Keratinocyte (primary cell): ENCODE results near the gene PAQR6. TPM values are rescaled to one million over a fixed set of nuclear protein-coding genes. Genes with fewer than 3 reads are reported as not detected.

Experiments used
- DNase-seq: peaks from one replicate; pipeline ENCODE4 v3.0.0-alpha.2; 2011; ENCODE audit warnings: low read depth, missing footprints, low spot score
- FAIRE-seq: peaks from 2 replicates; lab custom pipeline; 2011; peaks lifted over from hg19 to GRCh38; lab: Jason Lieb, UNC
- H2AFZ ChIP-seq: 2 replicates; pipeline ENCODE4 v1.6.0; 2012; ENCODE audit warnings: low read length, control low read depth, inconsistent platforms; ENCODE audit not compliant: control insufficient read depth
- H3K27ac ChIP-seq: 2 replicates; pipeline ENCODE4 v1.5.1; 2011; ENCODE audit warnings: low read length; ENCODE audit not compliant: control insufficient read depth, insufficient read depth
- H3K27me3 ChIP-seq: 3 replicates; pipeline ENCODE4 v1.6.0; 2011; ENCODE audit warnings: low read length; ENCODE audit not compliant: control insufficient read depth, insufficient read depth; ENCODE audit errors: extremely low read depth
- H3K36me3 ChIP-seq, 2 experiments: 2 replicates in 1 of 2; 3 replicates in 1 of 2; pipeline ENCODE4 v1.5.1; 2011; ENCODE audit warnings: low read length in 2 of 2, mild to moderate bottlenecking in 1 of 2; ENCODE audit not compliant: control insufficient read depth in 2 of 2, insufficient read depth in 2 of 2; ENCODE audit errors: extremely low read depth in 1 of 2
- H3K4me1 ChIP-seq: 3 replicates; pipeline ENCODE4 v1.5.1; 2011; ENCODE audit warnings: low read length; ENCODE audit not compliant: control insufficient read depth, insufficient read depth; ENCODE audit errors: extremely low read depth
- H3K4me2 ChIP-seq: 3 replicates; pipeline ENCODE4 v1.6.0; 2011; ENCODE audit warnings: low read depth, low read length; ENCODE audit not compliant: control insufficient read depth, insufficient read depth; ENCODE audit errors: extremely low read depth
- H3K4me3 ChIP-seq, 3 experiments: fragments of 200-600 bp in 1 of 3; sonication (generic) in 1 of 3; 2 replicates in 2 of 3; 3 replicates in 1 of 3; pipeline ENCODE4 v1.5.1; 2011 to 2016; ENCODE audit warnings: low read length in 3 of 3, mild to moderate bottlenecking in 3 of 3, control low read depth in 2 of 3, inconsistent platforms in 1 of 3, low read depth in 1 of 3, mixed read lengths in 1 of 3, mixed run types in 1 of 3, moderate library complexity in 1 of 3; ENCODE audit not compliant: control insufficient read depth in 2 of 3, insufficient read depth in 2 of 3; ENCODE audit errors: extremely low read depth in 1 of 3
- H3K79me2 ChIP-seq: 2 replicates; pipeline ENCODE4 v1.6.0; 2012; ENCODE audit warnings: low read length; ENCODE audit not compliant: control insufficient read depth, insufficient read depth
- H3K9ac ChIP-seq: 3 replicates; pipeline ENCODE4 v1.6.0; 2011; ENCODE audit warnings: low read length; ENCODE audit not compliant: control insufficient read depth, insufficient read depth; ENCODE audit errors: extremely low read depth
- H3K9me1 ChIP-seq: 3 replicates; pipeline ENCODE4 v1.6.0; 2011; ENCODE audit warnings: low read length; ENCODE audit not compliant: control insufficient read depth, insufficient read depth; ENCODE audit errors: extremely low read depth
- H3K9me3 ChIP-seq: 2 replicates; pipeline ENCODE4 v1.5.1; 2012; ENCODE audit warnings: low read depth, low read length; ENCODE audit not compliant: control insufficient read depth
- H4K20me1 ChIP-seq: 3 replicates; pipeline ENCODE4 v1.6.0; 2011; ENCODE audit warnings: low read length; ENCODE audit not compliant: control insufficient read depth, insufficient read depth; ENCODE audit errors: extremely low read depth
- CTCF ChIP-seq, 3 experiments: IDR thresholded peaks in 1 of 3; conservative IDR thresholded peaks in 1 of 3; optimal IDR thresholded peaks in 1 of 3; 2 replicates in 2 of 3; 3 replicates in 1 of 3; pipeline versions ENCODE3 to v1.5.1; 2011; ENCODE audit warnings: low read length in 3 of 3, mild to moderate bottlenecking in 3 of 3, moderate library complexity in 2 of 3, control low read depth in 1 of 3, inconsistent platforms in 1 of 3; ENCODE audit not compliant: insufficient read depth in 2 of 3; ENCODE audit errors: extremely low read depth in 1 of 3
- EZH2 ChIP-seq: IDR thresholded peaks from one replicate; pipeline ENCODE4 v1.6.1; 2012; ENCODE audit warnings: inconsistent platforms, mild to moderate bottlenecking, low read length, moderate library complexity
- dilution Hi-C: fragments of 300-500 bp; cut with MboI; formaldehyde crosslinking; loops from one replicate; pipeline ENCODE4 v1.7.0; 2020; ENCODE audit warnings: low sequenced_read_pairs; ENCODE audit not compliant: extremely low pct_ligation_motif_present
- polyA plus RNA-seq, 5 experiments: library from polyadenylated mRNA; depleted of rRNA in 3 of 5; stranded (reverse) in 3 of 5; stranded (forward) in 1 of 5; unstranded in 1 of 5; fragments of >200 nt; gene quantifications; 1 replicate in 1 of 5; 2 replicates in 3 of 5; 3 replicates in 1 of 5; pipeline versions ENCODE4 v1.2.1 to v1.2.3, GENCODE V29; 2011 to 2012; ENCODE audit warnings: missing spikeins in 2 of 5, low read depth in 1 of 5, low replicate concordance in 1 of 5

PAQR6 gene
- polyA plus RNA-seq, 1 donor (not counting 4 experiments of a cell fraction or from before 2014, with no cell fraction given) = 1.00 TPM

- TF ChIP-seq EZH2 = no peak
- TF ChIP-seq CTCF (optimal IDR thresholded peaks at IDR 0.05 in 1 of 3, IDR thresholded peaks at IDR 0.05 in 1 of 3, conservative IDR thresholded peaks at IDR 0.05 in 1 of 3; ENCODE audit: extremely low read depth in 1 of 3, insufficient read depth in 2 of 3, low read length in 3 of 3) = no peak
- H3K4me2 ChIP-seq = peak overlapping the region; percentile 6
- H3K36me3 ChIP-seq = peaks cover 2 to 16% of the 10 kb centered on the region in 2 experiments
- peak overlapping the region; percentile 22 for H3K9ac ChIP-seq
- no peaks in the 10 kb centered on the region for H4K20me1 ChIP-seq
- peaks cover 8% of the 10 kb centered on the region for H3K4me1 ChIP-seq
- peak overlapping the region; percentile 47 for H2AFZ ChIP-seq
- no peak for DNase-seq
- no peaks in the 10 kb centered on the region for H3K27me3 ChIP-seq
- H3K4me3 ChIP-seq = peak overlapping the region in 1 of 3 experiments; percentile 4
- H3K9me3 ChIP-seq = no peaks in the 10 kb centered on the region
- no peaks in the 10 kb centered on the region for H3K9me1 ChIP-seq
- H3K27ac ChIP-seq = no peak overlapping the region
- FAIRE-seq = no peak
- dilution Hi-C loops = no loop called here
- peaks cover 2% of the 10 kb centered on the region for H3K79me2 ChIP-seq
Observed at GRCh38 chr1:156291226-156292061, 43.6 kb upstream of the PAQR6 start.

- dilution Hi-C loops = no loop called here
- Histone ChIP-seq H3K27me3 (no peaks in the 10 kb centered on the region), H3K9ac (no peak overlapping the region), H2AFZ (no peak overlapping the region), H3K4me1 (peaks cover 11% of the 10 kb centered on the region), H3K9me3 (no peaks in the 10 kb centered on the region), H3K4me3 (no peak overlapping the region), H3K27ac (no peak overlapping the region), H3K36me3 (peaks cover 4 to 16% of the 10 kb centered on the region in 2 experiments), H3K79me2 (peaks cover 7% of the 10 kb centered on the region), H4K20me1 (no peaks in the 10 kb centered on the region), H3K4me2 (no peak overlapping the region), H3K9me1 (no peaks in the 10 kb centered on the region)
- TF ChIP-seq EZH2 (no peak), CTCF (optimal IDR thresholded peaks at IDR 0.05 in 1 of 3, IDR thresholded peaks at IDR 0.05 in 1 of 3, conservative IDR thresholded peaks at IDR 0.05 in 1 of 3; ENCODE audit: extremely low read depth in 1 of 3, insufficient read depth in 2 of 3, low read length in 3 of 3) (no peak)
- DNase-seq (no peak), FAIRE-seq (no peak)
Observed at GRCh38 chr1:156289857-156290256, 42.0 kb upstream of the PAQR6 start.
